Measurements from ENCODE around the gene SEMA6B. TPM values are rescaled to one million over a fixed set of nuclear protein-coding genes. Genes with fewer than 3 reads are reported as not detected.

SEMA6B gene
- total and polyA plus RNA-seq, 10 of the 15 experiments (the other 5 are each of a cell fraction or from before 2014, with no cell fraction given): 0.13 TPM; not detected in 9

DNA sequence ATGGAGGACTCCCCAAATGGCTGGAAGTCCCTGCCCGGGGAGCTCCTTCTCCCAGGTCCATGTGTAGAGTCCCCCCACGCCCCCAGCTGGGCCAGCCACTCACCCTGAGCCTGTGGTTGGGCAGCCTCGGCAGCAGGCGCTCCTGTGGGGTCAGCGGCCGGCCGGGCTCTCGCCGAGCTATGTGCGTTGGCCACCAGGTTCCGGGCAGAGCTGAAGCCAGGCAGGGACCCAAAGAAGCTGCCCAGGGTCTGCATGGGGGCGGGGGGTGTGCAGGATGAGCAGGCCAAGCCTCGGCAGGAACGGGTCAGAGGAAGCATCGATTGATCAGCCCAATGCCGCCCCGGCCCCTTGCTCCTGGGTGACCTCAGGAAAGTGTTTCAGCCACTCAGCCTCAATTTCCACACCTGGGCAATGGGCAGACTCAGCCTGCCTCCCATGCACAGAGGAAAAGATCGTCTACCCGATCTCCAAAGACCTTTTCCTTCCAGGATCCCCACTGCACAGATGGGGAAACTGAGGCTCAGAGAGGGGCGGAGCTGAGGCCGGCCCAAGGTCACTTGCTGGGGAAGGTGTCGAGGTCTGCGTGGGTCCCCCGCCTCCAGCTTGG is 41.9 kb downstream of the SEMA6B start:
- no TSS peak for BruUV-seq (replicated peaks)
- RAD21 ChIA-PET (ENCODE audit: unreplicated experiment): no interaction called here
- Histone ChIP-seq H3K79me2 (ENCODE audit: control insufficient read depth, insufficient read depth, low read length) (no peaks in the 10 kb centered on the region), H3K36me3 (ENCODE audit: control insufficient read depth in 2 of 2, insufficient read depth in 2 of 2, low read length in 1 of 2) (no peaks in the 10 kb centered on the region), H3K27me3 (replicated peaks in 1 of 2; ENCODE audit: control insufficient read depth in 2 of 2, insufficient read depth in 2 of 2, low read length in 1 of 2) (no peaks in the 10 kb centered on the region), H3K9ac (ENCODE audit: control insufficient read depth, insufficient read depth, low read length) (no peak overlapping the region), H3K27ac (ENCODE audit: control insufficient read depth, insufficient read depth) (no peak overlapping the region), H3K4me3 (no peak overlapping the region), H3K9me3 (replicated peaks; ENCODE audit: control insufficient read depth, insufficient read depth, low read length) (no peaks in the 10 kb centered on the region), H3K4me1 (ENCODE audit: control insufficient read depth, insufficient read depth, low read length) (no peaks in the 10 kb centered on the region), H2AFZ (ENCODE audit: control insufficient read depth, low read depth, low read length) (no peak overlapping the region), H4K20me1 (ENCODE audit: control insufficient read depth, insufficient read depth) (no peaks in the 10 kb centered on the region), H3K4me2 (ENCODE audit: control insufficient read depth, insufficient read depth) (no peak overlapping the region)
- 43% methylated on average over 24 of the region's 24 CpGs for WGBS (ENCODE audit: insufficient coverage, insufficient replicate concordance, low lambda C conversion rate, missing lambda C conversion rate)
- SMC1A ChIA-PET (ENCODE audit: uncharacterized antibody, unreplicated experiment): no interaction called here
- no peak for ATAC-seq
- intact Hi-C loops (cut with micrococcal nuclease; ENCODE audit: unreplicated experiment): no loop called here
- POLR2A ChIA-PET: no interaction called here
- in situ Hi-C loops (cut with MboI): no loop called here
- CTCF ChIA-PET: interaction anchor here (0.5 to 1.4 kb wide), 3 partner anchors 9 to 251 kb away, joined by 3 read pairs; no protein-coding TSS in a partner anchor
- TF ChIP-seq SMARCA5 (IDR thresholded peaks at IDR 0.05): no peak
- no peak for TF ChIP-seq MYC (IDR thresholded peaks at IDR 0.05; ENCODE audit: insufficient read depth, insufficient read length, insufficient replicate concordance, low read length, severe bottlenecking)
- TF ChIP-seq, protein P1, sequence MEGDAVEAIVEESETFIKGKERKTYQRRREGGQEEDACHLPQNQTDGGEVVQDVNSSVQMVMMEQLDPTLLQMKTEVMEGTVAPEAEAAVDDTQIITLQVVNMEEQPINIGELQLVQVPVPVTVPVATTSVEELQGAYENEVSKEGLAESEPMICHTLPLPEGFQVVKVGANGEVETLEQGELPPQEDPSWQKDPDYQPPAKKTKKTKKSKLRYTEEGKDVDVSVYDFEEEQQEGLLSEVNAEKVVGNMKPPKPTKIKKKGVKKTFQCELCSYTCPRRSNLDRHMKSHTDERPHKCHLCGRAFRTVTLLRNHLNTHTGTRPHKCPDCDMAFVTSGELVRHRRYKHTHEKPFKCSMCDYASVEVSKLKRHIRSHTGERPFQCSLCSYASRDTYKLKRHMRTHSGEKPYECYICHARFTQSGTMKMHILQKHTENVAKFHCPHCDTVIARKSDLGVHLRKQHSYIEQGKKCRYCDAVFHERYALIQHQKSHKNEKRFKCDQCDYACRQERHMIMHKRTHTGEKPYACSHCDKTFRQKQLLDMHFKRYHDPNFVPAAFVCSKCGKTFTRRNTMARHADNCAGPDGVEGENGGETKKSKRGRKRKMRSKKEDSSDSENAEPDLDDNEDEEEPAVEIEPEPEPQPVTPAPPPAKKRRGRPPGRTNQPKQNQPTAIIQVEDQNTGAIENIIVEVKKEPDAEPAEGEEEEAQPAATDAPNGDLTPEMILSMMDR (IDR thresholded peaks at IDR 0.05 in 2 of 3, conservative IDR thresholded peaks at IDR 0.05 in 1 of 3; ENCODE audit: control insufficient read depth in 2 of 3, extremely low read depth in 1 of 3, insufficient read depth in 1 of 3, low read depth in 3 of 3, low read length in 3 of 3): no peak
- no peak for TF ChIP-seq NBN (IDR thresholded peaks at IDR 0.05)
- TF ChIP-seq, protein P2, sequence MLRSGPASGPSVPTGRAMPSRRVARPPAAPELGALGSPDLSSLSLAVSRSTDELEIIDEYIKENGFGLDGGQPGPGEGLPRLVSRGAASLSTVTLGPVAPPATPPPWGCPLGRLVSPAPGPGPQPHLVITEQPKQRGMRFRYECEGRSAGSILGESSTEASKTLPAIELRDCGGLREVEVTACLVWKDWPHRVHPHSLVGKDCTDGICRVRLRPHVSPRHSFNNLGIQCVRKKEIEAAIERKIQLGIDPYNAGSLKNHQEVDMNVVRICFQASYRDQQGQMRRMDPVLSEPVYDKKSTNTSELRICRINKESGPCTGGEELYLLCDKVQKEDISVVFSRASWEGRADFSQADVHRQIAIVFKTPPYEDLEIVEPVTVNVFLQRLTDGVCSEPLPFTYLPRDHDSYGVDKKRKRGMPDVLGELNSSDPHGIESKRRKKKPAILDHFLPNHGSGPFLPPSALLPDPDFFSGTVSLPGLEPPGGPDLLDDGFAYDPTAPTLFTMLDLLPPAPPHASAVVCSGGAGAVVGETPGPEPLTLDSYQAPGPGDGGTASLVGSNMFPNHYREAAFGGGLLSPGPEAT (IDR thresholded peaks at IDR 0.05; ENCODE audit: low read depth): no peak
- TF ChIP-seq, protein P3, sequence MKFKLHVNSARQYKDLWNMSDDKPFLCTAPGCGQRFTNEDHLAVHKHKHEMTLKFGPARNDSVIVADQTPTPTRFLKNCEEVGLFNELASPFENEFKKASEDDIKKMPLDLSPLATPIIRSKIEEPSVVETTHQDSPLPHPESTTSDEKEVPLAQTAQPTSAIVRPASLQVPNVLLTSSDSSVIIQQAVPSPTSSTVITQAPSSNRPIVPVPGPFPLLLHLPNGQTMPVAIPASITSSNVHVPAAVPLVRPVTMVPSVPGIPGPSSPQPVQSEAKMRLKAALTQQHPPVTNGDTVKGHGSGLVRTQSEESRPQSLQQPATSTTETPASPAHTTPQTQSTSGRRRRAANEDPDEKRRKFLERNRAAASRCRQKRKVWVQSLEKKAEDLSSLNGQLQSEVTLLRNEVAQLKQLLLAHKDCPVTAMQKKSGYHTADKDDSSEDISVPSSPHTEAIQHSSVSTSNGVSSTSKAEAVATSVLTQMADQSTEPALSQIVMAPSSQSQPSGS (IDR thresholded peaks at IDR 0.05; ENCODE audit: low read length): no peak
- no peak for TF ChIP-seq NR2F1 (conservative IDR thresholded peaks at IDR 0.05)
- no peak for FAIRE-seq
- DNase-seq (ENCODE audit: low read depth, low spot score): no peak

All from GM12878 (cell line).